ENCODE data around the gene TCEANC. TPM values are rescaled to one million over a fixed set of nuclear protein-coding genes. Genes with fewer than 3 reads are reported as not detected.

The TCEANC gene
- total and polyA plus RNA-seq, 2 of the 4 experiments (the other 2 are of a cell fraction), result 0.99 to 2.5 TPM

- Histone ChIP-seq H4K8ac (ENCODE audit: low read depth in 2 of 2, low read length in 2 of 2) (no peak overlapping the region), H4K91ac (ENCODE audit: insufficient read depth, low read depth, low read length) (no peak overlapping the region), H2AK9ac (replicated peaks; ENCODE audit: low read depth, low read length, poor library complexity) (no peak overlapping the region), H3K27ac (ENCODE audit: insufficient read depth, low read length) (no peak overlapping the region), H3K9ac (ENCODE audit: low read depth, low read length) (no peak overlapping the region), H2BK5ac (ENCODE audit: low read depth, low read length, poor library complexity, severe bottlenecking) (no peak overlapping the region), H3K18ac (ENCODE audit: low read depth, low read length) (no peak overlapping the region), H2AK5ac (ENCODE audit: low read depth, low read length) (no peak overlapping the region), H3K14ac (replicated peaks; ENCODE audit: low read depth, low read length) (no peak overlapping the region), H3K4me2 (ENCODE audit: low read depth, low read length) (no peak overlapping the region), H3K4ac (ENCODE audit: low read depth, low read length) (no peak overlapping the region), H3K23ac (ENCODE audit: low read depth, low read length) (no peak overlapping the region), H3K79me1 (ENCODE audit: low read depth in 1 of 2, low read length in 2 of 2) (peaks cover 17 to 42% of the 10 kb centered on the region in 2 experiments), H3K36me3 (ENCODE audit: control insufficient read depth, insufficient read depth, low read length) (peaks cover 15% of the 10 kb centered on the region; the same call in 1 of the 2 replicates), H2BK20ac (ENCODE audit: low read depth, low read length) (no peak overlapping the region), H3K4me1 (ENCODE audit: control insufficient read depth, insufficient read depth, low read length) (peaks cover 7% of the 10 kb centered on the region), H2BK15ac (ENCODE audit: low read depth, low read length) (no peak overlapping the region), H2AFZ (replicated peaks; ENCODE audit: low read length, poor library complexity) (no peak overlapping the region), H3K9me3 (ENCODE audit: control insufficient read depth, insufficient read depth, low read length) (no peaks in the 10 kb centered on the region), H3K4me3 (ENCODE audit: insufficient read depth, low read depth, low read length) (no peak overlapping the region), H3K9me1 (ENCODE audit: insufficient read depth, low read length) (peaks cover 7% of the 10 kb centered on the region), H2BK120ac (ENCODE audit: low read depth, low read length) (no peak overlapping the region), H3K56ac (ENCODE audit: extremely low read depth, insufficient read depth, low read length) (no peak overlapping the region), H3K27me3 (ENCODE audit: control insufficient read depth, insufficient read depth, low read length) (no peaks in the 10 kb centered on the region), H4K5ac (ENCODE audit: low read depth, low read length) (no peak overlapping the region), H4K20me1 (ENCODE audit: insufficient read depth, low read length) (peaks cover 47% of the 10 kb centered on the region)
- no TSS peak for BruUV-seq (replicated peaks)
- ATAC-seq (ENCODE audit: low read depth) (no peak), DNase-seq (no peak)
- POLR2A ChIA-PET (ENCODE audit: unreplicated experiment), result no interaction called here
- CTCF ChIA-PET, result interaction anchor here (0.6 kb wide), 1 partner anchor 332 kb away, joined by 3 read pairs; no protein-coding TSS in a partner anchor
- in situ Hi-C loops (cut with MboI; ENCODE audit: low sequenced_read_pairs) (no loop called here), intact Hi-C loops (cut with micrococcal nuclease) (no loop called here), dilution Hi-C loops (cut with HindIII; ENCODE audit: low sequenced_read_pairs, unreplicated experiment) (no loop called here)
- TF ChIP-seq NFE2L2 (IDR thresholded peaks at IDR 0.05; ENCODE audit: low read depth, low read length) (no peak), RAD21 (IDR thresholded peaks at IDR 0.05; ENCODE audit: low read length) (no peak), SMC3 (IDR thresholded peaks at IDR 0.05; ENCODE audit: low read depth, low read length) (no peak), MAZ (IDR thresholded peaks at IDR 0.05; ENCODE audit: borderline replicate concordance, low read depth, low read length) (no peak), POLR2A (IDR thresholded peaks at IDR 0.05; ENCODE audit: low read depth, low read length) (no peak), CEBPB (IDR thresholded peaks at IDR 0.05; ENCODE audit: low read depth, low read length) (no peak), BHLHE40 (IDR thresholded peaks at IDR 0.05; ENCODE audit: low read depth, low read length) (no peak), MAFK (IDR thresholded peaks at IDR 0.05; ENCODE audit: low read depth, low read length) (no peak), ELK1 (IDR thresholded peaks at IDR 0.05; ENCODE audit: borderline replicate concordance, low read depth, low read length) (no peak)
- TF ChIP-seq, protein P1, sequence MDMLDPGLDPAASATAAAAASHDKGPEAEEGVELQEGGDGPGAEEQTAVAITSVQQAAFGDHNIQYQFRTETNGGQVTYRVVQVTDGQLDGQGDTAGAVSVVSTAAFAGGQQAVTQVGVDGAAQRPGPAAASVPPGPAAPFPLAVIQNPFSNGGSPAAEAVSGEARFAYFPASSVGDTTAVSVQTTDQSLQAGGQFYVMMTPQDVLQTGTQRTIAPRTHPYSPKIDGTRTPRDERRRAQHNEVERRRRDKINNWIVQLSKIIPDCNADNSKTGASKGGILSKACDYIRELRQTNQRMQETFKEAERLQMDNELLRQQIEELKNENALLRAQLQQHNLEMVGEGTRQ (IDR thresholded peaks at IDR 0.05; ENCODE audit: low read depth, low read length), result no peak
- WGBS, 2 experiments (ENCODE audit: extremely low coverage in 2 of 2, insufficient read length in 1 of 2), result no CpG with 5 or more reads among the region's 3 CpGs
Measured at GRCh38 chrX:13703589-13703988, 50.6 kb downstream of the TCEANC start.
